ENCODE data around the gene FZD2.
A peak's percentile ranks its signal among the peaks of the same experiment; 100 is the strongest.
"Not testable (repeated sequence)": the region's sequence is repeated elsewhere in the genome, so short reads cannot be mapped to it uniquely, and the experiment has no call there.

FZD2 gene

GRCh38 chr17:44546671-44547606 is 10.3 kb upstream of the FZD2 start:
- peak; percentile 62 for DNase-seq (ENCODE audit: low read depth)

- no peak for DNase-seq (ENCODE audit: low read depth)
These were observed 9.5 kb upstream of the FZD2 start for GRCh38 chr17:44547625-44548267.

GRCh38 chr17:44548376-44549230 is 8.7 kb upstream of the FZD2 start:
- no peak for DNase-seq (ENCODE audit: low read depth)

- no peak for DNase-seq (ENCODE audit: low read depth)
These were observed 7.6 kb upstream of the FZD2 start for GRCh38 chr17:44549686-44550085.

- no peak for DNase-seq (ENCODE audit: low read depth)
These were observed 4.9 kb upstream of the FZD2 start for GRCh38 chr17:44552361-44552760.

- DNase-seq (ENCODE audit: low read depth): no peak
These were observed 2.2 kb upstream of the FZD2 start for GRCh38 chr17:44555099-44555498.

GRCh38 chr17:44556166-44556831 is 985 bp upstream of the FZD2 start:
- no peak for DNase-seq (ENCODE audit: low read depth)

- DNase-seq (ENCODE audit: low read depth): no peak
These were observed 484 bp downstream of the FZD2 start for GRCh38 chr17:44557651-44558285.

- DNase-seq (ENCODE audit: low read depth): no peak
These were observed 1.0 kb downstream of the FZD2 start for GRCh38 chr17:44558334-44558709.

- no peak for DNase-seq (ENCODE audit: low read depth)
These were observed 1.7 kb downstream of the FZD2 start for GRCh38 chr17:44558710-44559633.

GRCh38 chr17:44559634-44560554 is 2.6 kb downstream of the FZD2 start:
- DNase-seq (ENCODE audit: low read depth): no peak

- DNase-seq (ENCODE audit: low read depth): no peak
These were observed 3.9 kb downstream of the FZD2 start for GRCh38 chr17:44561237-44561623.

- DNase-seq (ENCODE audit: low read depth): no peak
These were observed 7.1 kb downstream of the FZD2 start for GRCh38 chr17:44564429-44564828.

GRCh38 chr17:44565866-44566443 is 8.7 kb downstream of the FZD2 start:
- no peak for DNase-seq (ENCODE audit: low read depth)

GRCh38 chr17:44568311-44568944 is 11.1 kb downstream of the FZD2 start:
- DNase-seq (ENCODE audit: low read depth): not testable (repeated sequence)

GRCh38 chr17:44568945-44569858 is 11.9 kb downstream of the FZD2 start:
- no peak for DNase-seq (ENCODE audit: low read depth)

- no peak for DNase-seq (ENCODE audit: low read depth)
These were observed 15.5 kb downstream of the FZD2 start for GRCh38 chr17:44572801-44573200.
